H1 (cell line): Measurements from ENCODE around the gene RUSF1. TPM values are rescaled to one million over a fixed set of nuclear protein-coding genes. Genes with fewer than 3 reads are reported as not detected.

Source experiments
- CTCF ChIA-PET: fragments of 300-600 bp; sonication (Branson Sonifier 250); formaldehyde crosslinking; loops from one replicate; lab custom pipeline; 2021; ENCODE audit not compliant: partially characterized antibody; lab: Charles Lee
- POLR2A ChIA-PET: fragments of 300-600 bp; sonication (Branson Sonifier 250); formaldehyde crosslinking; loops from one replicate; lab custom pipeline; 2021; ENCODE audit warnings: inconsistent platforms; ENCODE audit not compliant: partially characterized antibody; lab: Charles Lee
- DNase-seq, 2 experiments: peaks; one replicate each; pipeline versions ENCODE4 v3.0.0 to v3.0.0-alpha.2; 2010 to 2022; ENCODE audit warnings: low spot score in 2 of 2, low read depth in 1 of 2, mixed read lengths in 1 of 2
- FAIRE-seq: peaks from 2 replicates; lab custom pipeline; 2011; peaks lifted over from hg19 to GRCh38; lab: Jason Lieb, UNC
- H2AFZ ChIP-seq: 2 replicates; pipeline ENCODE4 v1.8.1; 2012; ENCODE audit warnings: low read length, inconsistent platforms
- H2AK5ac ChIP-seq: 2 replicates; pipeline ENCODE4 v1.6.1; 2013; ENCODE audit warnings: low read depth, low read length
- H2BK120ac ChIP-seq: replicated peaks from 2 replicates; pipeline ENCODE3; 2013; ENCODE audit warnings: low read depth, low read length, inconsistent platforms
- H2BK12ac ChIP-seq: 2 replicates; pipeline ENCODE4 v1.6.1; 2013; ENCODE audit warnings: low read depth, low read length
- H2BK15ac ChIP-seq: 2 replicates; pipeline ENCODE4 v1.6.1; 2013; ENCODE audit warnings: low read length
- H2BK20ac ChIP-seq: 2 replicates; pipeline ENCODE4 v1.6.1; 2013; ENCODE audit warnings: low read length
- H2BK5ac ChIP-seq: 2 replicates; pipeline ENCODE4 v1.6.1; 2013; ENCODE audit warnings: low read depth, low read length
- H3K14ac ChIP-seq: 2 replicates; pipeline ENCODE4 v1.6.1; 2013; ENCODE audit warnings: inconsistent platforms; ENCODE audit not compliant: insufficient read length
- H3K18ac ChIP-seq: 2 replicates; pipeline ENCODE4 v1.6.1; 2013; ENCODE audit warnings: low read length; ENCODE audit errors: extremely low read depth
- H3K23ac ChIP-seq: 2 replicates; pipeline ENCODE4 v1.6.1; 2013; ENCODE audit warnings: inconsistent platforms; ENCODE audit not compliant: insufficient read length
- H3K23me2 ChIP-seq: 2 replicates; pipeline ENCODE4 v1.6.1; 2013; ENCODE audit warnings: low read depth, low read length
- H3K27ac ChIP-seq: 2 replicates; pipeline ENCODE4 v1.6.1; 2011; ENCODE audit warnings: low read depth, low read length, inconsistent platforms
- H3K27me3 ChIP-seq, 4 experiments: replicated peaks in 1 of 4; 1 replicate in 1 of 4; 2 replicates in 3 of 4; pipeline versions ENCODE4 v1.6.1 to v1.8.1; 2011 to 2013; ENCODE audit warnings: low read length in 3 of 4, mild to moderate bottlenecking in 3 of 4, inconsistent platforms in 2 of 4, mixed read lengths in 2 of 4, moderate library complexity in 1 of 4; ENCODE audit not compliant: control insufficient read depth in 3 of 4, insufficient read depth in 3 of 4; ENCODE audit errors: extremely low read depth in 1 of 4
- H3K36me3 ChIP-seq, 4 experiments: 2 replicates each; pipeline versions ENCODE4 v1.6.1 to v1.8.1; 2011 to 2013; ENCODE audit warnings: mild to moderate bottlenecking in 4 of 4, low read length in 3 of 4, moderate library complexity in 2 of 4, control low read depth in 1 of 4, inconsistent platforms in 1 of 4; ENCODE audit not compliant: insufficient read depth in 4 of 4, control insufficient read depth in 2 of 4
- H3K4ac ChIP-seq: replicated peaks from 2 replicates; pipeline ENCODE3; 2013; ENCODE audit warnings: low read length, low read depth, mixed read lengths, inconsistent platforms; ENCODE audit not compliant: insufficient read length
- H3K4me1 ChIP-seq, 4 experiments: replicated peaks in 1 of 4; 1 replicate in 1 of 4; 2 replicates in 3 of 4; pipeline versions ENCODE4 v1.6.1 to v1.8.1; 2011 to 2013; ENCODE audit warnings: low read length in 3 of 4, inconsistent platforms in 2 of 4, mixed read lengths in 1 of 4; ENCODE audit not compliant: insufficient read depth in 4 of 4, control insufficient read depth in 3 of 4
- H3K4me2 ChIP-seq, 2 experiments: 2 replicates each; pipeline versions ENCODE4 v1.6.1 to v1.8.1; 2011 to 2013; ENCODE audit warnings: low read depth in 2 of 2, low read length in 2 of 2, control low read depth in 1 of 2, inconsistent platforms in 1 of 2, mild to moderate bottlenecking in 1 of 2; ENCODE audit not compliant: insufficient read depth in 1 of 2
- H3K4me3 ChIP-seq, 4 experiments: fragments of 200-600, 300-600 bp in 1 of 4; sonication (generic), shearing (Covaris generic), sonication (Bioruptor Twin) in 1 of 4; 2 replicates each; pipeline versions ENCODE4 v1.5.1 to v1.8.1; 2011 to 2016; ENCODE audit warnings: low read length in 4 of 4, low read depth in 3 of 4, control low read depth in 2 of 4, inconsistent platforms in 2 of 4, mild to moderate bottlenecking in 2 of 4, mixed read lengths in 1 of 4, moderate library complexity in 1 of 4; ENCODE audit not compliant: insufficient read depth in 2 of 4; ENCODE audit errors: extremely low read depth in 1 of 4
- H3K56ac ChIP-seq: replicated peaks from 2 replicates; pipeline ENCODE3; 2013; ENCODE audit warnings: low read depth, mild to moderate bottlenecking, mixed read lengths, low read length, inconsistent platforms; ENCODE audit not compliant: insufficient read length
- H3K79me1 ChIP-seq: 2 replicates; pipeline ENCODE4 v1.6.1; 2013; ENCODE audit warnings: low read depth, low read length, control low read depth
- H3K79me2 ChIP-seq, 2 experiments: 2 replicates each; pipeline versions ENCODE4 v1.6.1 to v1.8.1; 2012 to 2013; ENCODE audit warnings: low read length in 2 of 2, mild to moderate bottlenecking in 2 of 2, inconsistent platforms in 1 of 2; ENCODE audit not compliant: insufficient read depth in 2 of 2, control insufficient read depth in 1 of 2
- H3K9ac ChIP-seq, 4 experiments: replicated peaks in 1 of 4; 1 replicate in 1 of 4; 2 replicates in 3 of 4; pipeline versions ENCODE4 v1.6.1 to v1.8.1; 2011 to 2013; ENCODE audit warnings: low read depth in 3 of 4, low read length in 3 of 4, control low read depth in 2 of 4, mild to moderate bottlenecking in 2 of 4, moderate library complexity in 2 of 4, inconsistent platforms in 1 of 4; ENCODE audit errors: extremely low read depth in 1 of 4
- H3K9me3 ChIP-seq, 2 experiments: 2 replicates each; pipeline versions ENCODE4 v1.6.1 to v1.8.1; 2012 to 2013; ENCODE audit warnings: mild to moderate bottlenecking in 2 of 2, moderate library complexity in 2 of 2, control low read depth in 1 of 2, inconsistent platforms in 1 of 2, low read depth in 1 of 2, low read length in 1 of 2, mixed read lengths in 1 of 2; ENCODE audit not compliant: insufficient read depth in 2 of 2
- H4K20me1 ChIP-seq, 2 experiments: replicated peaks in 1 of 2; 2 replicates each; pipeline versions ENCODE3 to v1.8.1; 2011 to 2013; ENCODE audit warnings: inconsistent platforms in 2 of 2, low read length in 2 of 2, mild to moderate bottlenecking in 1 of 2; ENCODE audit not compliant: insufficient read depth in 2 of 2, control insufficient read depth in 1 of 2
- H4K5ac ChIP-seq: 2 replicates; pipeline ENCODE4 v1.6.1; 2013; ENCODE audit warnings: low read length, low read depth, mixed read lengths, inconsistent platforms; ENCODE audit not compliant: insufficient read length
- H4K8ac ChIP-seq: 2 replicates; pipeline ENCODE4 v1.8.0; 2013; ENCODE audit warnings: mild to moderate bottlenecking, moderate library complexity, low read length, inconsistent platforms; ENCODE audit not compliant: insufficient read depth; ENCODE audit errors: extremely low read depth
- H4K91ac ChIP-seq: replicated peaks from 2 replicates; pipeline ENCODE3; 2013; ENCODE audit warnings: low read length, mixed read lengths, inconsistent platforms; ENCODE audit not compliant: insufficient read length
- KDM4A ChIP-seq: IDR thresholded peaks from one replicate; pipeline ENCODE4 v1.7.1; 2012; ENCODE audit warnings: low read depth, mild to moderate bottlenecking, moderate library complexity, low read length, inconsistent platforms; ENCODE audit not compliant: severe bottlenecking
- RXRA ChIP-seq: IDR thresholded peaks from 2 replicates; pipeline ENCODE4 v1.6.1; 2011; ENCODE audit warnings: low read depth, mild to moderate bottlenecking, low read length, moderate library complexity; ENCODE audit not compliant: insufficient read depth
- TCF12 ChIP-seq: IDR thresholded peaks from 2 replicates; pipeline ENCODE4 v1.6.1; 2011; ENCODE audit warnings: low read depth, mild to moderate bottlenecking, low read length
- WGBS, 2 experiments: shearing (Covaris generic) in 1 of 2; methylation state at CpG; one replicate each; pipeline versions ENCODE4 v1.1.6 to v1.1.7; 2013 to 2015; ENCODE audit warnings: low lambda C conversion rate in 2 of 2, mixed read lengths in 2 of 2, inconsistent platforms in 1 of 2, low coverage in 1 of 2, missing lambda C conversion rate in 1 of 2; ENCODE audit not compliant: insufficient replicate concordance in 2 of 2, insufficient coverage in 1 of 2, insufficient read length in 1 of 2; ENCODE audit errors: extremely low coverage in 1 of 2, missing lambda C conversion rate in 1 of 2; 5-methylcytosine and 5-hydroxymethylcytosine counted together
- polyA plus RNA-seq, 7 experiments: library from polyadenylated mRNA; depleted of rRNA in 3 of 7; stranded (reverse) in 5 of 7; unstranded in 2 of 7; fragments of >200 nt in 5 of 7; fragments of 200-250 nt in 2 of 7; gene quantifications; 1 replicate in 5 of 7; 2 replicates in 1 of 7; 4 replicates in 1 of 7; pipeline versions ENCODE4 v1.2.1 to v1.2.3, GENCODE V29; 2011 to 2013; ENCODE audit warnings: missing spikeins in 2 of 7, mixed read lengths in 2 of 7
- total RNA-seq: library from RNA; stranded (reverse); fragmentation: NEBNext Ultra II Directional; extraction: Animal tissue kit (Norgen Biotek cat#: 25700); gene quantifications from 2 replicates; pipeline ENCODE4 v1.2.1, GENCODE V29; 2021

RUSF1 gene
- total and polyA plus RNA-seq, 2 of the 8 experiments (the other 6 are each of a cell fraction or from before 2014, with no cell fraction given), result 22.5 to 33.7 TPM

DNA sequence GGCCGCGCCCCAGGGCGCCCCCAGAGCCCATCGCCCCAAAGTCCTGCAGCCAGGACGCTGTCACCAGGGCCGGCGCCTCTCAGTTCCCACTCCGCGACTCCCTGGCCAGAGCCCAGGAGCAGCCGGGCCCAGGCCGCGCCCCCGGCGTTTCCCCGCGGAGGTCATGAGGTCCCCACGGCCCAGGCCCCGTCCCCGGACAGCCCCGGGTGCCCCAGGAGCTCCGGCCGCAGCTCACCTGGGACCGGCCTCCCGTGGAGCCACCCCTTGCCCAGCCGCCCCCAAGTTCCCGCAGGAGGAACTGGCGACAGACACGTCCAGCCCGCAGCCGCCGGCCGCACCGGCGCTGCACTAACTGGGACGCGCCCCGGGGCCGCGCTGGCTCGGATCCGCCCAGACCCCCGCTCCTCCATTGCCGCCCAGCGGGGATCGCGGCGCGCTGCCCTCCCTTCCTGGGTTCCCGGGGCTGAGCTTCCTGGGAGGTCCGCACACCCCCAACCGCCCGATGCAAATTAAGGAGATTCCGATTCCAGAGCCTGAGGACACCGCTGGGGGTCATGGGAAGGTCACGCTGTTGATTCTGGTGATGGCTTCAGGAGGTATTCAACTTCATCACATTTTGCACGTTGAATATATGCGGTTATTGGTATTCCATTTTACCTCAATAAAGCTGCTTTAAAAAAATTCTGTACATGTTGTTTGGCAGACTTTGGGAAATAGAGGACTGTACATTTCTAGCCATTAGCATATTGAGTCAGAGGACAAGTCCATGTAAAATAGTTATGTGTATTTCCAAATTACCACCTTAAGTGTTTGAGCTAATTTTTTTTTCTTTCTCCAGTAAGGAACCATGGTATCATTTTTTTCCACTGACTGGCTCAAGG lies 29.4 kb upstream of the RUSF1 start:
- H3K4me1 ChIP-seq, result no peaks in the 10 kb centered on the region
- no peaks in the 10 kb centered on the region for H4K20me1 ChIP-seq
- no peaks in the 10 kb centered on the region for H3K79me2 ChIP-seq
- H3K56ac ChIP-seq, result no peak overlapping the region
- H3K14ac ChIP-seq, result no peak overlapping the region
- H3K9me3 ChIP-seq, result peaks cover 16 to 23% of the 10 kb centered on the region in 2 experiments
- no peak overlapping the region for H3K27ac ChIP-seq
- TF ChIP-seq TCF12 (no peak), RXRA (0 out of 2 replicates have a peak, but pooled peaks have one; percentile 35), KDM4A (peak; percentile 40)
- H3K4me2 ChIP-seq, result peak overlapping the region; percentile 39 to 56
- FAIRE-seq (no peak), DNase-seq (peak; percentile 33 to 45)
- no peaks in the 10 kb centered on the region for H3K79me1 ChIP-seq
- CTCF ChIA-PET, result no interaction called here
- peak overlapping the region; percentile 21 to 55 (median 32) for H3K4me3 ChIP-seq
- H2AK5ac ChIP-seq, result no peak overlapping the region
- 49% methylated on average over 21 of the region's 57 CpGs; no CpG with 5 or more reads in 1 of the 2 experiments for WGBS, 2 experiments
- no peak overlapping the region for H2AFZ ChIP-seq
- H3K9ac ChIP-seq, result no peak overlapping the region
- H4K5ac ChIP-seq, result no peak overlapping the region
- POLR2A ChIA-PET, result interaction anchor here (1.0 to 1.4 kb wide), 2 partner anchors 9 to 30 kb away, joined by 3 to 5 read pairs; partner anchors contain the start of gene RUSF1
- no peak overlapping the region for H3K23ac ChIP-seq
- no peaks in the 10 kb centered on the region; a peak in 1 of 7 replicates for H3K27me3 ChIP-seq
- no peak overlapping the region for H2BK12ac ChIP-seq
- H3K4ac ChIP-seq, result no peak overlapping the region
- H2BK15ac ChIP-seq, result no peak overlapping the region
- 0 out of 2 replicates have a peak overlapping the region, but pooled peaks have one; percentile 25 for H4K8ac ChIP-seq
- H3K18ac ChIP-seq, result peak overlapping the region; percentile 19; the same call in 1 of the 2 replicates
- no peaks in the 10 kb centered on the region for H3K36me3 ChIP-seq
- no peak overlapping the region for H2BK20ac ChIP-seq
- no peak overlapping the region for H2BK5ac ChIP-seq
- no peak overlapping the region for H4K91ac ChIP-seq
- no peak overlapping the region for H2BK120ac ChIP-seq
- peaks cover 2% of the 10 kb centered on the region; the same call in 1 of the 2 replicates for H3K23me2 ChIP-seq
